ENCODE results near the gene KRTAP10-7.
"Not testable (repeated sequence)": the region's sequence is repeated elsewhere in the genome, so short reads cannot be mapped to it uniquely, and the experiment has no call there.

DNA sequence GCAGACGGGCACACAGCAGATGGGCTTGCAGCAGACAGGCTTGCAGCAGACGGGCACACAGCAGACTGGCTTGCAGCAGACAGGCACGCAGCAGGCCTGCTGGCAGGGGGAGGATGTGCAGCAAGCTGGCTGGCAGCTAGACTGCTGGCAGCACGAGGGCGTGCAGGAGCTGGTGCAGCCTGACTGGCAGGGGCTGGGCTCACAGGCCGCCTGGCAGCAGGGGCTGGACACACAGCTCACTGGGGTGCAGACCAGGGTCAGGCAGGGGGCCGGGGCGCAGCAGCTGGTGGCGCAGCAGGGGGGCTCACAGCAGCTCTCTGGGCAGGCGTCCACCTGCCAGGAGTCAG lies 42.1 kb upstream of the KRTAP10-7 start:
- TF ChIP-seq, protein P1, sequence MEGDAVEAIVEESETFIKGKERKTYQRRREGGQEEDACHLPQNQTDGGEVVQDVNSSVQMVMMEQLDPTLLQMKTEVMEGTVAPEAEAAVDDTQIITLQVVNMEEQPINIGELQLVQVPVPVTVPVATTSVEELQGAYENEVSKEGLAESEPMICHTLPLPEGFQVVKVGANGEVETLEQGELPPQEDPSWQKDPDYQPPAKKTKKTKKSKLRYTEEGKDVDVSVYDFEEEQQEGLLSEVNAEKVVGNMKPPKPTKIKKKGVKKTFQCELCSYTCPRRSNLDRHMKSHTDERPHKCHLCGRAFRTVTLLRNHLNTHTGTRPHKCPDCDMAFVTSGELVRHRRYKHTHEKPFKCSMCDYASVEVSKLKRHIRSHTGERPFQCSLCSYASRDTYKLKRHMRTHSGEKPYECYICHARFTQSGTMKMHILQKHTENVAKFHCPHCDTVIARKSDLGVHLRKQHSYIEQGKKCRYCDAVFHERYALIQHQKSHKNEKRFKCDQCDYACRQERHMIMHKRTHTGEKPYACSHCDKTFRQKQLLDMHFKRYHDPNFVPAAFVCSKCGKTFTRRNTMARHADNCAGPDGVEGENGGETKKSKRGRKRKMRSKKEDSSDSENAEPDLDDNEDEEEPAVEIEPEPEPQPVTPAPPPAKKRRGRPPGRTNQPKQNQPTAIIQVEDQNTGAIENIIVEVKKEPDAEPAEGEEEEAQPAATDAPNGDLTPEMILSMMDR (conservative IDR thresholded peaks at IDR 0.05; ENCODE audit: low read depth in 2 of 2) = not testable (repeated sequence)
- TF ChIP-seq EZH2 (IDR thresholded peaks at IDR 0.05; ENCODE audit: low read depth, unreplicated experiment); EZH2phosphoT487 (IDR thresholded peaks at IDR 0.05; ENCODE audit: unreplicated experiment); STAT1 (IDR thresholded peaks at IDR 0.05; ENCODE audit: unreplicated experiment); POLR2AphosphoS5 (IDR thresholded peaks at IDR 0.05; ENCODE audit: low read depth); CREB1 (CRISPR knock-in tag; IDR thresholded peaks at IDR 0.05; ENCODE audit: low read depth); NANOG (IDR thresholded peaks at IDR 0.05; ENCODE audit: borderline replicate concordance); JUNB (IDR thresholded peaks at IDR 0.05; ENCODE audit: unreplicated experiment); ZNF331 (CRISPR knock-in tag; IDR thresholded peaks at IDR 0.05; ENCODE audit: low read depth): not testable (repeated sequence)
- TF ChIP-seq, protein P2, sequence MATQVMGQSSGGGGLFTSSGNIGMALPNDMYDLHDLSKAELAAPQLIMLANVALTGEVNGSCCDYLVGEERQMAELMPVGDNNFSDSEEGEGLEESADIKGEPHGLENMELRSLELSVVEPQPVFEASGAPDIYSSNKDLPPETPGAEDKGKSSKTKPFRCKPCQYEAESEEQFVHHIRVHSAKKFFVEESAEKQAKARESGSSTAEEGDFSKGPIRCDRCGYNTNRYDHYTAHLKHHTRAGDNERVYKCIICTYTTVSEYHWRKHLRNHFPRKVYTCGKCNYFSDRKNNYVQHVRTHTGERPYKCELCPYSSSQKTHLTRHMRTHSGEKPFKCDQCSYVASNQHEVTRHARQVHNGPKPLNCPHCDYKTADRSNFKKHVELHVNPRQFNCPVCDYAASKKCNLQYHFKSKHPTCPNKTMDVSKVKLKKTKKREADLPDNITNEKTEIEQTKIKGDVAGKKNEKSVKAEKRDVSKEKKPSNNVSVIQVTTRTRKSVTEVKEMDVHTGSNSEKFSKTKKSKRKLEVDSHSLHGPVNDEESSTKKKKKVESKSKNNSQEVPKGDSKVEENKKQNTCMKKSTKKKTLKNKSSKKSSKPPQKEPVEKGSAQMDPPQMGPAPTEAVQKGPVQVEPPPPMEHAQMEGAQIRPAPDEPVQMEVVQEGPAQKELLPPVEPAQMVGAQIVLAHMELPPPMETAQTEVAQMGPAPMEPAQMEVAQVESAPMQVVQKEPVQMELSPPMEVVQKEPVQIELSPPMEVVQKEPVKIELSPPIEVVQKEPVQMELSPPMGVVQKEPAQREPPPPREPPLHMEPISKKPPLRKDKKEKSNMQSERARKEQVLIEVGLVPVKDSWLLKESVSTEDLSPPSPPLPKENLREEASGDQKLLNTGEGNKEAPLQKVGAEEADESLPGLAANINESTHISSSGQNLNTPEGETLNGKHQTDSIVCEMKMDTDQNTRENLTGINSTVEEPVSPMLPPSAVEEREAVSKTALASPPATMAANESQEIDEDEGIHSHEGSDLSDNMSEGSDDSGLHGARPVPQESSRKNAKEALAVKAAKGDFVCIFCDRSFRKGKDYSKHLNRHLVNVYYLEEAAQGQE (IDR thresholded peaks at IDR 0.05; ENCODE audit: unreplicated experiment) = not testable (repeated sequence)
